DMS114 treated with DMSO at 0.1 percent for 48 hours (cell line): ENCODE results near the gene IGF1R.

Experiments
- DNase-seq: peaks from one replicate; lab custom pipeline; 2025; ENCODE audit not compliant: unreplicated experiment; lab: John Stamatoyannopoulos, UW

IGF1R gene

GRCh38 chr15:98648654-98649471 lies 524 bp downstream of the IGF1R start:
- peak; percentile 47 for DNase-seq

- peak; percentile 47 for DNase-seq
These were observed 1.4 kb downstream of the IGF1R start for GRCh38 chr15:98649472-98650416.

GRCh38 chr15:98650417-98651035 lies 2.2 kb downstream of the IGF1R start:
- no peak for DNase-seq

GRCh38 chr15:98651036-98651481 lies 2.7 kb downstream of the IGF1R start:
- DNase-seq, result no peak

GRCh38 chr15:98651581-98652220 lies 3.4 kb downstream of the IGF1R start:
- DNase-seq, result no peak

GRCh38 chr15:98653686-98654085 lies 5.3 kb downstream of the IGF1R start:
- no peak for DNase-seq

GRCh38 chr15:98654790-98655360 lies 6.5 kb downstream of the IGF1R start:
- no peak for DNase-seq

- DNase-seq, result no peak
These were observed 7.4 kb downstream of the IGF1R start for GRCh38 chr15:98655732-98656131.

GRCh38 chr15:98657721-98658120 lies 9.4 kb downstream of the IGF1R start:
- no peak for DNase-seq

- peak; percentile 47 for DNase-seq
These were observed 10.7 kb downstream of the IGF1R start for GRCh38 chr15:98658831-98659699.

- DNase-seq, result no peak
These were observed 11.7 kb downstream of the IGF1R start for GRCh38 chr15:98660055-98660454.

- no peak for DNase-seq
These were observed 14.7 kb downstream of the IGF1R start for GRCh38 chr15:98663045-98663444.

GRCh38 chr15:98663606-98664005 lies 15.3 kb downstream of the IGF1R start:
- no peak for DNase-seq

- DNase-seq, result no peak
These were observed 18.1 kb downstream of the IGF1R start for GRCh38 chr15:98666441-98666840.

- no peak for DNase-seq
These were observed 18.5 kb downstream of the IGF1R start for GRCh38 chr15:98666841-98667240.

- no peak for DNase-seq
These were observed 19.3 kb downstream of the IGF1R start for GRCh38 chr15:98667521-98668179.

- no peak for DNase-seq
These were observed 20.4 kb downstream of the IGF1R start for GRCh38 chr15:98668566-98669308.

- no peak for DNase-seq
These were observed 21.3 kb downstream of the IGF1R start for GRCh38 chr15:98669638-98670037.
